Breast epithelium (tissue), 4 donors: ENCODE measurements around the gene KLHL10. TPM values are rescaled to one million over a fixed set of nuclear protein-coding genes. Genes with fewer than 3 reads are reported as not detected.

Experiments used
- DNase-seq, 2 donors: peaks; one replicate each; pipeline ENCODE4 v3.0.0-alpha.2; 2019; ENCODE audit warnings: low spot score in 2 of 2
- H3K27ac ChIP-seq, 2 donors: fragments of 200-600 bp; sonication (generic) in 1 of 2; one replicate each; pipeline ENCODE4 v1.5.1; 2016 to 2019; ENCODE audit warnings: mild to moderate bottlenecking in 1 of 2
- H3K27me3 ChIP-seq, 2 donors: fragments of 200-600 bp; sonication (generic) in 1 of 2; one replicate each; pipeline versions ENCODE4 v1.5.1 to v1.6.0; 2017 to 2019; ENCODE audit warnings: control low read depth in 1 of 2, mild to moderate bottlenecking in 1 of 2
- H3K36me3 ChIP-seq: fragments of 200-600 bp; one replicate; pipeline ENCODE4 v1.5.1; 2019
- H3K4me1 ChIP-seq, 2 donors: fragments of 200-600 bp; sonication (generic); one replicate each; pipeline ENCODE4 v1.5.1; 2016 to 2019; ENCODE audit warnings: control low read depth in 1 of 2
- H3K4me3 ChIP-seq, 3 donors: fragments of 200-600 bp; sonication (generic); 1 replicate in 2 of 3; 2 replicates in 1 of 3; pipeline ENCODE4 v1.5.1; 2016 to 2019; ENCODE audit warnings: mild to moderate bottlenecking in 3 of 3, moderate library complexity in 2 of 3
- H3K9me3 ChIP-seq, 2 donors: fragments of 200-600 bp; sonication (generic) in 1 of 2; one replicate each; pipeline ENCODE4 v1.5.1; 2016 to 2019; ENCODE audit warnings: control low read depth in 1 of 2
- POLR2A ChIP-seq: fragments of 450-650 bp; IDR thresholded peaks from one replicate; pipeline ENCODE4 v1.6.1; 2016; ENCODE audit warnings: antibody characterized with exemption, mild to moderate bottlenecking, moderate library complexity
- POLR2AphosphoS5 ChIP-seq, 3 donors: sonication (generic); formaldehyde crosslinking; IDR thresholded peaks; one replicate each; pipeline ENCODE4 v1.6.1; 2017; ENCODE audit warnings: antibody characterized with exemption in 3 of 3
- intact Hi-C: fragments of 100-400 bp; cut with DNase I; formaldehyde crosslinking; loops from one replicate; pipeline ENCODE4 v1.15.1; 2023; ENCODE audit warnings: low total_unique reads
- total RNA-seq, 3 donors: library from RNA; depleted of rRNA; stranded (reverse); fragments of >200 nt; gene quantifications; one replicate each; pipeline ENCODE4 v1.1.0, GENCODE V29; 2016
- TF ChIP-seq, protein P1 (sequence below), 3 donors: fragments of 450-650 bp; IDR thresholded peaks; one replicate each; pipeline ENCODE4 v1.5.1; 2016 to 2017; ENCODE audit warnings: antibody characterized with exemption in 3 of 3, mild to moderate bottlenecking in 3 of 3, moderate library complexity in 3 of 3

Gene KLHL10
- total RNA-seq, 3 donors from 2014 or later = 0.80 to 0.88 TPM; not detected in 1

DNA sequence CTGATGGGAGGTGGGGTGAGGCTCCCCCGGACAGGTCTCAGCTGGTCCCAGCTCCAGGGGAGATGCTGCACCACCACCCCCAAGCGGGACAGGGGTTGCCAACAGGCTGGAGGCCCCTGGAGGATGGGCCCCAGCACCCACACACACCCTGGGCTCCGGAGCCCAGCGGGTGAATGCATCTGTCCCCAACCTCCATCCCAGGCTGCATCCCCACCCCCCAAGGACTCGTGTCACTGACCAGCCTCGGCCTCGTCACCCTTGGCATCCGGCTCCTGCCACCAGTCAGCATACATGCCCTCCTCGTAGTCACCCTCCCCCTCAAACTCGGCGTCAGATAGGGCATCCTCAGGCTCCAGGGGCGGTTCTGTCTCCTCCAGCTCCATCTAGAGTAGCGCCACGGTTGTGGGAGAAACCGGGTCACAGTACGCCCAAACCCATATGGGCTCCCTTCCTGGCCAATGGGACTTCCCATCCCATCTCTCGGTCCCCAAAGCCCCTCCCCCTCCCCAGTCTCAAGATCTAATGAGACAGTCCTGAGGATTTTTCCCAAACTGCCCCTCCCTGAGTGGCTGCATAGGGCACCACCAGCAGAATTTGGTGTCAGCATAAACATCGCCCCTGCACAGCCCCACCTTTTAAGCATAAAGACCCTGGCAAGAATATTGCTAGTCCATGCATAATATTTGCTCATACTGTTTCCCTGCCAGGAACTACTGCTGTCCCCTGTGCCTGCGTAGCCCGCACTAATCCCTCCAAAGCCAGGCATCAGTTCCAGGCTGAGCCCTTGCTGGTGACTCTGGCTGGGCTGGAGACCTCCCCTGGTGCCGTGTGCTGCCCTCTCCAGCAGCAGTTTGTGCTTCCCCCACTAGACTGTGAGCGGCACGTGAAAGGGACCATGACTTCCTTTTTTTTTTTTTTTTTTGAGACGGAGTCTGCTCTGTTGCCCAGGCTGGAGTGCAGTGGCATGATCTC lies 34.3 kb upstream of the KLHL10 start:
- H3K9me3 ChIP-seq = no peaks in the 10 kb centered on the region
- no peak for DNase-seq
- intact Hi-C loops = loop anchor here (5.0 kb wide), 2 partner anchors 66 to 1856 kb away; no protein-coding TSS in a partner anchor
- H3K36me3 ChIP-seq = no peaks in the 10 kb centered on the region
- TF ChIP-seq POLR2AphosphoS5 (IDR thresholded peaks at IDR 0.05) = no peak
- TF ChIP-seq POLR2A = no peak
- TF ChIP-seq, protein P1, sequence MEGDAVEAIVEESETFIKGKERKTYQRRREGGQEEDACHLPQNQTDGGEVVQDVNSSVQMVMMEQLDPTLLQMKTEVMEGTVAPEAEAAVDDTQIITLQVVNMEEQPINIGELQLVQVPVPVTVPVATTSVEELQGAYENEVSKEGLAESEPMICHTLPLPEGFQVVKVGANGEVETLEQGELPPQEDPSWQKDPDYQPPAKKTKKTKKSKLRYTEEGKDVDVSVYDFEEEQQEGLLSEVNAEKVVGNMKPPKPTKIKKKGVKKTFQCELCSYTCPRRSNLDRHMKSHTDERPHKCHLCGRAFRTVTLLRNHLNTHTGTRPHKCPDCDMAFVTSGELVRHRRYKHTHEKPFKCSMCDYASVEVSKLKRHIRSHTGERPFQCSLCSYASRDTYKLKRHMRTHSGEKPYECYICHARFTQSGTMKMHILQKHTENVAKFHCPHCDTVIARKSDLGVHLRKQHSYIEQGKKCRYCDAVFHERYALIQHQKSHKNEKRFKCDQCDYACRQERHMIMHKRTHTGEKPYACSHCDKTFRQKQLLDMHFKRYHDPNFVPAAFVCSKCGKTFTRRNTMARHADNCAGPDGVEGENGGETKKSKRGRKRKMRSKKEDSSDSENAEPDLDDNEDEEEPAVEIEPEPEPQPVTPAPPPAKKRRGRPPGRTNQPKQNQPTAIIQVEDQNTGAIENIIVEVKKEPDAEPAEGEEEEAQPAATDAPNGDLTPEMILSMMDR (IDR thresholded peaks at IDR 0.05) = no peak
- no peak overlapping the region for H3K4me3 ChIP-seq
- H3K4me1 ChIP-seq = peaks cover 4 to 5% of the 10 kb centered on the region in 2 donors
- H3K27me3 ChIP-seq = no peaks in the 10 kb centered on the region
- no peak overlapping the region for H3K27ac ChIP-seq

DNA sequence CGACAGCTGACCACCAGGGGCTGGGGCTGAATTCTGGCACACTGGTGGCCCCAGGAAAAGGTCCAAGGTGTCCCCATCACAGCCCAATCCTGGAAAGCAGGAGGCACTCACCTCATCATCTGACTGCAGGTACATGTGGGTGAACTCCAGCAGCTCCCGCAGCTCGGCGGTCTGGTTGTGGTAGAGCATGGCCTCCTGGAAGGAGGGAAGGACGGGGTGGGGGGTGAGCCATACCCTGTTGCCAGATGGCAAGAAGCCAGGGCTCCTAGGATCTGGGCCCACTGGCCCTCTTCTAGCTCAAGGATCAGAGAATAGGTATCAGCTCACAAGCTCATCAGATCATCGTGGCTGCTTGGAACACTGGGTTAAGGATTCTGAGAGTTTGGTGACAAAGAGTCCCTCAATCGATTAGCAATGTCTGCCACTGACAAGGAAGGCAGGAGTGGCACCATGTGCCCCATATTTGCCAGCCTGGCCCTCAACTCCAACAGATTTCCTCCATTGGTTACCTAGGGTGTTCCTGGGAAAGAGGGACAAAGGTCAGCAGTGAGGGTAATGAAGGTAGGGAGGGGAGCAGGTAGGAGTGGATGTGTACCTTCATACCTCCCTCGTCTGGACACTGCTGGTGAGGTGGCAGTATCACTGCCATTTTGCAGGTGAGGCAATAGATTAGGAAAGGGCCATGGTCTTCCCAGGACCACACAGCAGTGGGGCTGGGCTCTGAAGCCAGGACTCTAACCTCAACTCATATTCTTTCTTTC lies 30.8 kb upstream of the KLHL10 start:
- DNase-seq = no peak
- H3K4me3 ChIP-seq = no peak overlapping the region
- H3K36me3 ChIP-seq = no peaks in the 10 kb centered on the region
- peaks cover 3 to 6% of the 10 kb centered on the region in 2 donors for H3K4me1 ChIP-seq
- H3K27me3 ChIP-seq = no peaks in the 10 kb centered on the region
- H3K27ac ChIP-seq = no peak overlapping the region
- intact Hi-C loops = no loop called here
- H3K9me3 ChIP-seq = no peaks in the 10 kb centered on the region
- TF ChIP-seq POLR2A (no peak), POLR2AphosphoS5 (IDR thresholded peaks at IDR 0.05) (no peak)
- TF ChIP-seq, protein P1 (IDR thresholded peaks at IDR 0.05) = no peak

DNA sequence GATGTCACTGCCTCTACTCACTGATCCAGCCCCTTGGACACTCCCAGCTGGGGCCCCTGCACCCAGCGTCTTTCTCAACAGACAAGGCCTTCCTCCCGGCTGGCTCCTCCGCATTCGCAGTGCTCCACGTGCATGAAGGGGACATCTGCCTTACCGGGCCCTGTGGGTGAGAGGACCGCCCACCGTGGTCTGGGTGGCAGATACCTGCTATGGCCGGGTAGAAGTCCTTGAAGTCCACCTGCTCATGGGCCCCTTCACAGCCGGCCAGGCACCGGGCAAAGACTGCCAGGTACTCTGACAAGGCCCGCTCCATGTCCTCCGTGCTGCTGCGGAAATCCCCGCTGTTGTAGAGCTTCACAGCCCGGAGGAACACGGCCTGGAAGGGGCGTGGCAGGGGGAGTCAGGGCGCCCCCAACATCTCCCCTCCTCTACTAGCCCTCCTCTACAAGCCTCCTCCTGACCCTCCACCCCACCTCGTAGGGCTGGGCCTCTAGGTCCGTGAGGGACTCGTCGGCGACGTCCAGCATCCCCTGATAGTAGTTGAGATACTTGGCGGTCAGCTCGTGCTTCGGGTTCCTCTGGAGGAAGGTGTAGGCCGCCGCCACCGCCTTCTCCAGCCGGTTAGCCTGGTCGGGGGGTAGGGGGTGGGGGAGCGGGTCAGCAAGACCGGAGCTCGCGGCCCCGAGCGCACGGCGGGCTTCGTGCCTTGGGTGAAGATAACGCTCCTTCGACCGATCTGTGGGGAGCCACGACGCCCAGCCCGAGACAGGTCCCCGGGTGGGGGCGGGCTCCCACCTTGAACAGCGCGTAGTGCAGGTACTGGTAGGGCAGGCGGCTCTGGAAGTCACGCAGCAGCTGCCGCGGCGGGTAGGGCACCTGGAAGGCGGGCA lies 26.7 kb upstream of the KLHL10 start:
- no peak for DNase-seq
- peaks cover 3 to 6% of the 10 kb centered on the region in 2 donors for H3K4me1 ChIP-seq
- H3K27me3 ChIP-seq = no peaks in the 10 kb centered on the region
- H3K9me3 ChIP-seq = no peaks in the 10 kb centered on the region
- intact Hi-C loops = no loop called here
- H3K4me3 ChIP-seq = peak overlapping the region; percentile 67 to 86 (median 79)
- TF ChIP-seq, protein P1 (IDR thresholded peaks at IDR 0.05) = no peak
- TF ChIP-seq POLR2A = no peak
- no peak for TF ChIP-seq POLR2AphosphoS5 (IDR thresholded peaks at IDR 0.05)
- H3K36me3 ChIP-seq = no peaks in the 10 kb centered on the region
- H3K27ac ChIP-seq = peak overlapping the region; percentile 56 to 61

DNA sequence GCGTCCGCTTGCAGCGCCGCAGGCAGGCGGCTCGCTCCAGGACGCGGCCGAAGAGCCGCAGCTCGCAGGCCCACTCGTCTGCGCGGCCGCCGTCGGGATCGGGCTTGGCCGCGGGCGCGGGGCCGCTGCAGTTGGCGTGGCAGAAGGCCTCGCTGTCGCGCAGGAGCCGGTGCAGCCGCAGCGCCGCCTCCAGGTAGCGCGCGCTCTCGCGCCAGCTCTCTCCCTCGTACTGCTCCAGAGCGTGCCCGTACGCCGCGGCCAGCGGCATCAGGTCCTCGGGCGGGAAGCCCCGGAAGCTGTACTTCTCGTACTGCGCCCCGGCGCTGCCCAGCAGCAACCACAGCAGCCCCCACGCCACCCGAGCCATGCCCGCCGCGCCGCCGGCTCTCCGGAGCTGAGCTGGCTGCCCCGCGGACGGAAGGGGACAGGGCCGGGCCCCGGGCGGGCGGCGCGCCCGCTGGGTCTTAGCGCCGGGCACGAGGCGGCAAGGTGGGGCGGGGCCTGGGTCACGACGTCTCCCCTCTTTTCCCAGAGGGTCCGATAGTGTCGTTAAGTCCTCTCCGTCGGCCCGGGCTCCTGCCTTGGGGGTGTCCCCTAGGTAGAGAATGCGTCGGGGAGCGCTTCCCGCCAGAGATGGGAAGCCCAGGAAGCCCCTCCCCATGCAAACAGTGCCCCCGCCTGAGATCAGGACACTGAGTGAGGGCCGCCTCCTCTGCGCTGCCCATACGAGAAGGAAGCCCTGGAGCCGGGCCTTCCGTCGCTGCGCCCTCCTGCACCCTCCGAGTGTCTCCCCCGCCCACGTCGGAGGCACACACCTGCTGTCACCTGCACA lies 25.9 kb upstream of the KLHL10 start, which contains the start of gene P3H4:
Gene P3H4, minus strand, starts transcription at position 401 of the 832 bp plus-strand sequence. Its CDS starts 34 bp downstream, at position 367.
- Histone ChIP-seq H3K4me1 (peaks cover 3 to 6% of the 10 kb centered on the region in 2 donors), H3K36me3 (no peaks in the 10 kb centered on the region), H3K27me3 (no peaks in the 10 kb centered on the region), H3K9me3 (no peaks in the 10 kb centered on the region), H3K27ac (peak within 1 kb of the TSS; percentile 56 to 81), H3K4me3 (peak within 1 kb of the TSS; percentile 67 to 86 (median 79))
- intact Hi-C loops = no loop called here
- TF ChIP-seq POLR2A (no peak), POLR2AphosphoS5 (IDR thresholded peaks at IDR 0.05) (no peak)
- TF ChIP-seq, protein P1 (IDR thresholded peaks at IDR 0.05) = peak in 2 of 3 donors; percentile 34 to 63
- peak; percentile 63 to 75 for DNase-seq
